Skeletal muscle tissue (tissue), 4 donors: ENCODE results near the gene NID2. TPM values are rescaled to one million over a fixed set of nuclear protein-coding genes. Genes with fewer than 3 reads are reported as not detected.

Source experiments
- H3K27ac ChIP-seq: one replicate; pipeline ENCODE4 v1.7.0; 2013; ENCODE audit warnings: mild to moderate bottlenecking, low read depth, low read length, inconsistent platforms
- H3K27me3 ChIP-seq, 3 donors: one replicate each; pipeline ENCODE4 v1.7.0; 2013; ENCODE audit warnings: low read length in 3 of 3; ENCODE audit not compliant: control insufficient read depth in 3 of 3, insufficient read depth in 3 of 3
- H3K36me3 ChIP-seq, 3 donors: one replicate each; pipeline ENCODE4 v1.7.0; 2013; ENCODE audit warnings: low read length in 3 of 3; ENCODE audit not compliant: control insufficient read depth in 3 of 3, insufficient read depth in 3 of 3
- H3K4me1 ChIP-seq, 3 donors: one replicate each; pipeline ENCODE4 v1.7.0; 2013; ENCODE audit warnings: low read length in 3 of 3, mild to moderate bottlenecking in 3 of 3; ENCODE audit not compliant: control insufficient read depth in 3 of 3, insufficient read depth in 3 of 3
- H3K4me3 ChIP-seq, 3 donors: one replicate each; pipeline ENCODE4 v1.7.0; 2013; ENCODE audit warnings: low read length in 3 of 3
- H3K9ac ChIP-seq, 3 donors: one replicate each; pipeline ENCODE4 v1.7.0; 2013; ENCODE audit warnings: low read length in 3 of 3, mild to moderate bottlenecking in 3 of 3, moderate library complexity in 2 of 3, low read depth in 1 of 3
- H3K9me3 ChIP-seq, 3 donors: one replicate each; pipeline ENCODE4 v1.7.0; 2013; ENCODE audit warnings: low read length in 3 of 3; ENCODE audit not compliant: control insufficient read depth in 3 of 3
- total RNA-seq: library from RNA; depleted of rRNA; stranded (reverse); fragments of >200 nt; gene quantifications from one replicate; pipeline ENCODE4 v1.2.3, GENCODE V29; 2014
- donor health status: Osteomylitis.

NID2 gene
- total RNA-seq, 1 donor from 2014 or later, result 76.7 TPM

DNA sequence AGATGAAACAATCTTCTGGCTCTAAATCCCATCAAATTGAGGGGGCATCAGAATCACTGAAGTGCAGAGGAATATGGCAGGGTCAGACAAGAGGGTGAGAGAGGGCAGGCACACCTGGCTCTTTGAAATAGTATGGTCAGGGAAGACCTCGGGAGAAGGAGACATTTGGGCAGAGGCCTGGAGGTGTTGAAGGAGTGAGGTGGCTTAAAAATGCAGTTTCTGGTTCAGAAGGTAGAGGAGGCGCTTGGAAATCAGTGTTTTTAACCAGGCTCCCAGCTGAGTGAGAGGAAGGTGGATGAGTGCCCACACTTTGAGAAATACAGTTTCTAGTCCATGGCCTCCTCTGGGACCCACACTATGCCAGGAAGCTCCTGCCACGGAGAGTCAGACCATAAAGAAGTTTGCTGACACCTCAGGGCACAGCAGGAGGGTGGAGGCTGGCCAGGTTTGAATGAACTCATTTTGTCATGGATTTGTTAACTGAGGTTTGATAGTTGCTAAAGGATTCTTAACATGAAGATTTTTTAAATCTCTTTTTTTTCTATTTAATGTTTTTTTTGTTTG is 20.1 kb downstream of the NID2 start:
- Histone ChIP-seq H3K27ac (no peak overlapping the region), H3K27me3 (no peaks in the 10 kb centered on the region), H3K36me3 (no peaks in the 10 kb centered on the region), H3K9me3 (no peaks in the 10 kb centered on the region), H3K9ac (no peak overlapping the region), H3K4me1 (peaks cover 15 to 44% (median 32%) of the 10 kb centered on the region in 3 donors), H3K4me3 (no peak overlapping the region)

DNA sequence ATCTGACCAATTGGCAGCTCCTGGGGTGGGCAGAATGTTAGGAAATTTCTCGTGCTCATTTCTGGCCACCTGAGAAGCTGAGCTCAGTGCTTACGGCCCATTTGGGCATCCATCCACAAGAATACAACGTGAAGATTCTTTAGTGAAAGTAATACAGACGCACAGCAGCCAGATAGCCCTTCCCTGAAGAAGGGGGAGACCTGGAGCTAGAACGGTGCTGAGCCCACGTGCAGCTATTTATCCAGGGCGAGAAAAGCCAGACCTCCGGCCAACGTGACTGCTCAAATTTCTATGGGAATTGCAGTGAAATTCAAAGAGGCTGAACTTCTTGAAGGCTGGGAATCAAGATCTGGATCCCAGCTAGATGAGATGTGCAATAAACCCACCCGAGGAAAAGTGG is 20.7 kb downstream of the NID2 start:
- H3K27ac ChIP-seq, result no peak overlapping the region
- H3K4me1 ChIP-seq, result peaks cover 13 to 45% (median 31%) of the 10 kb centered on the region in 3 donors
- no peaks in the 10 kb centered on the region for H3K9me3 ChIP-seq
- H3K9ac ChIP-seq, result no peak overlapping the region
- no peaks in the 10 kb centered on the region for H3K27me3 ChIP-seq
- peak overlapping the region in 1 of 3 donors; percentile 14 for H3K4me3 ChIP-seq
- no peaks in the 10 kb centered on the region for H3K36me3 ChIP-seq

DNA sequence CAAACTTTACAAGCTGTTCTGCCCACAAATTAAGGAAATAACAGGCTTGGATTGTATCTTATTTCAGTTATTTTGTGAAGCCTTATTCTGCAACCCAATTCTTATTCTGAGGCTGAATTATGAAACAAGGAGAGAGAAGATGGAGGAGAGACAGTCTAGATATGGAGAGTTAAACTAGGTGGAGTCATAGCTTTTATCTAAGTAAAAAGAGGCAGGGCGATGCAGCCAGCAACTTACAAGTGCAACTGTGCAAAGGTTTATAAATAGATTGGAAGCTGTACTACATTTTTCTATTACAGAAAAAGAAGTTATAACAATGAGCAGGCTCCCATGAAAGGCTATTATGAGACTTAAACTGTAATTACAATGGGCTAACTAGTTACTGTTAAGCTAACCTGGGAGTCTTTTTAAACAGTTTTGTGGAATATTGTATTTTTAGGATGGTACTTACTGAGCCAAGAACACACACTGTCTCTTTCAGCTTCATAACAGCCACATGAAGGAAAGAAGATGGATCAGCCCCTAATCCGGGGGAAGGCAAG is 22.4 kb downstream of the NID2 start:
- H3K9ac ChIP-seq, result no peak overlapping the region
- H3K4me1 ChIP-seq, result peaks cover 14 to 34% (median 24%) of the 10 kb centered on the region in 3 donors
- H3K27me3 ChIP-seq, result no peaks in the 10 kb centered on the region
- H3K4me3 ChIP-seq, result no peak overlapping the region
- H3K36me3 ChIP-seq, result peaks cover 0 to 4% (median 0%) of the 10 kb centered on the region in 3 donors
- no peak overlapping the region for H3K27ac ChIP-seq
- H3K9me3 ChIP-seq, result no peaks in the 10 kb centered on the region

DNA sequence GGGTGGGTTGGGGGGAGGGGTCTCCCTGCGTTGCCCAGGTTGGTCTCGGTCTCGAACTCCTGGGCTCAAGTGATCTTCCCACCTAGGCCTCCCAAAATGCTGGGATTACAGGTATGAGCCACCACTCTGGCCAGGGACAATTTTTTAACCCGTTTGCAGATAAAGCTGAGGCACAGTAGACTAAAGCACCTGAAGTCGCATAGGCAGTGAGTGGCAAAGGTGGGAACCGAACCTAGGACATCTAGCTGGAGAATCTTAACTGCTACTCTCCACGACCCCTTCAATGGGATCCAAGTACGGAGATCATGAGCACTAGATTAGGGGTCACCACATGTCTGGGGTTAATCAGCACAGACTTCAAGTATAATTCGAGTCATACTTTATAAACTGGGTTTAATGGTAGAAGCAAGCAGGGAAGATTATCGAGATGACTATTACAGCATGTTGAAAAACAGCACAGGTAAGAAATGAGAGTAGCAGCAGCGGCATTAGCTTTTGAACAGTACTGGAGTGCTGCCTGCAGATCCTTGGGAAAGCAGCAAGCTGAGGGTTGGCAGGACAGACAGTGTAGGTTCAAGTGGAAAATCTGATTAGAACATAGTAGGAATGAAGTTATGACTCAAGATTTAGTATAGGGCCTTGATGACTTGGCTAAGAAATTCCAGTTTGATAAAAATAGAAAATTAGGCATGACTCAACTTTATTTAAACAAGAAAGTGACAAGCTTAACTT is 23.9 kb downstream of the NID2 start:
- Histone ChIP-seq H3K9me3 (no peaks in the 10 kb centered on the region), H3K27ac (no peak overlapping the region), H3K4me1 (peaks cover 14 to 21% (median 17%) of the 10 kb centered on the region in 3 donors), H3K27me3 (no peaks in the 10 kb centered on the region), H3K36me3 (peaks cover 0 to 10% (median 2%) of the 10 kb centered on the region in 3 donors), H3K9ac (no peak overlapping the region), H3K4me3 (no peak overlapping the region)

DNA sequence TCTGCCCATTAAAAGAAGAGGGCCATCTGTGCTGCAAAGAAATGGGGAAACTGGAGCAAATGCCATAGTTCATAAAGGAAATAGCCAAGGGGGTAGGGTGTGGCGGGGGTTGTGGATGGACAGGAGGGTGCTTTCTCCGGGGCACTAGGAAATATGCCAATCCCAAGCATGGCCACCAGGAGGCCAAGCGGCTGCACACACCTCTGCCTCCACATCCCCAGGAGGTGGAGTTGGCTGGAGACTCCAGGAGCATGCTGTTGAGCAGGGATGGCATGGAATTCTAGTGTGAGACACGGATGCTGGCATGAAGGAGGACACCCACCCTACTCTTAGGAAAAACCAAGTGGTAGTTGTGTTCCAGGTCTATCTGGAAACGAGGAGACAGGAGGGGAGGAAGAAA is 25.2 kb downstream of the NID2 start:
- Histone ChIP-seq H3K9ac (no peak overlapping the region), H3K9me3 (no peaks in the 10 kb centered on the region), H3K36me3 (peaks cover 3 to 17% (median 3%) of the 10 kb centered on the region in 3 donors), H3K27me3 (no peaks in the 10 kb centered on the region), H3K27ac (no peak overlapping the region), H3K4me3 (no peak overlapping the region), H3K4me1 (peaks cover 11 to 15% (median 12%) of the 10 kb centered on the region in 3 donors)

DNA sequence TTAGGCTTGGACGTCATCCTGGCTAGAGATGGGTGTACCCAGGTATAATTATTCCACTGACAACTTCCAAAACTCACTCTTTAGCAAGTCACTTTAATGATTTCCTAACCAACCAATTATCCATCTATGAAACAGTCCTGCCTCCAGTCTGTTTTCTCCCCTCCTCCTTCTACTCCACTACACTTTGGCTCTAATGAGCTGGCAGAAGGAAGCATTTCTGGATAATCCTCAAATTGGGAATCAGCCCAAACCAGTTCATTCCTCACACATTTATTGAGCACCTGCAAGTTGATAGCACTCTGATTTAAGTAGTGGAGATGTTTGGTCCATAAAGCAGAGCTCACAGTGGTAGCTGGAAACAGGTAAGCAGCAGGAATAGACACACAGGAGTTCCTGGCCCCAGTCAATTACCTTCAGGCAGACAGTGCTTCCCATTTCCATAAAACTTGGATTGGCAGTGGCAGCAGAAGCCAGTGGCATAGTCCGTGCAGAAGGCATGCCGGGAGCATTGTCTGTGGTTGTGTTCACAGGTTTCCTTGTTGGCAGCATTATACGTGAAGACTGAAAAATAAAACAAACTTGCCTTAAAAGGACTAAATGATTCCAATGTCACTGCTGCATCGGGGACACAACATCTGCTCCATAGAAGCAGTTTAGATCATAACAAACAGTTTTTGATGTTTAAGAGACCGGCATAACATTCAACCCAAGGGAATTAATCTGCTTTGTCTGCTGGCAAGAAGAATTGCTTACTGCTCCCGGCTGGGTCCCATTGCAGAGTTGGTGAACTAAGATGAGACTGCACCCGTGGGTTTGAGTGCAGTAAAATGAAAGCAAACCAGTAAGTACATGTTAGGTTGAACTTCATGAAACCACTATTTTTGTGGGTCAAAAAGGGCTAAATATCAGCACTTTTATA is 26.2 kb downstream of the NID2 start:
- peaks cover 3 to 24% (median 4%) of the 10 kb centered on the region in 3 donors for H3K36me3 ChIP-seq
- H3K27ac ChIP-seq, result no peak overlapping the region
- H3K4me1 ChIP-seq, result peaks cover 9 to 12% (median 10%) of the 10 kb centered on the region in 3 donors
- no peaks in the 10 kb centered on the region for H3K9me3 ChIP-seq
- H3K9ac ChIP-seq, result no peak overlapping the region
- H3K4me3 ChIP-seq, result peak overlapping the region in 1 of 3 donors; percentile 4
- no peaks in the 10 kb centered on the region for H3K27me3 ChIP-seq

DNA sequence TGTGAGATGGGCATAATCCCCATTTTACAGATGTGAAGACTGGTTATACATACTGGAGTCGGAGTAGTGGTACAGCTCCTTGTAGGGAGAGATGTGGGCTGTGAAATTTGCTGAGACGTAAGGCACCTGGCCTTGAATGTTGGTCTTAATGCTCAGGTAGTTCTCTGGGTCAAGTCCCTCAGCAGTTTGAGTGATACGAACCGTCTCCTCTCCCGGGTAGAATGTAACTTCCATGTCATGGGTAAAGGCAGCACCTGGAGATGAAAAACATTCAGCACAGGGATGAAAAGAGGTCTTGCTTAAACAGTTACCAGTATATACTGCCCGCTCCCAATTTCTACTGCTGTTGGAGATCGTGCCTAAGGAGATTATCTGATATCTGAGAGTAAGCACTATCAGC is 28.3 kb downstream of the NID2 start:
- H3K9me3 ChIP-seq, result no peaks in the 10 kb centered on the region
- no peak overlapping the region for H3K9ac ChIP-seq
- H3K4me3 ChIP-seq, result no peak overlapping the region
- no peaks in the 10 kb centered on the region for H3K27me3 ChIP-seq
- H3K36me3 ChIP-seq, result peaks cover 3 to 24% (median 4%) of the 10 kb centered on the region in 3 donors
- peaks cover 9 to 12% (median 10%) of the 10 kb centered on the region in 3 donors for H3K4me1 ChIP-seq
- H3K27ac ChIP-seq, result no peak overlapping the region

DNA sequence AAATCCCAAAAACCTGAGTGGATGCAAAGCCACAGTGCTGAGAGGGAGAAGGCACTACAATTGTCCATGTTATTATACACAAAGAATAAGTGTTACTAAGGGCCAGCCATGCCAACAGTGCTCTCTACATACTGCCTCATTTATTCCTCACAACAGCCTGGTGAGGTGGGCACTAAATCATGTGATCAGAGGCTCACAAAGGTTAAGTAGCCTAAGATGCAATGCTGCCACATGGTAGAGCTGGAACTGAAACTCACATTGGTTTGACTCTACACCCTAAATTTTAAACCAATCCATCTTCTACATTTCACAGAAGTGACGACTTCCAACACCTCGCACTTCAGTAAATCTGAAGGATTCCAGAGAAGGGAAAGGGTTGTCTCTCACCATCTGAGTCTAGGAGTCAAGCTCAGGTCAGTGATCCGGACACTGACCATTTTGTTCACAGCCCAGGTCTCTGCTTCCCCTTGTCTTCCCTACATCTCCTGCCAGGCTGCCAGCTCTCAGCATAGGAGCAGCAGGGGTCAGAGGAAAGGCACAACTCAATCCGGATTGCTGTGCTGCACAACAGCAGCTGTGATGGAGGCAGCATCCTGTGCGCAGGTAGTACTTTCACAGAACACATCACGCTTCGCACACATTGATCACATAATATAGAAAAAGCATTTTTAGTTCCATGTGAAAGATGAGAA is 29.6 kb downstream of the NID2 start:
- no peak overlapping the region for H3K4me3 ChIP-seq
- H3K36me3 ChIP-seq, result peaks cover 3 to 24% (median 4%) of the 10 kb centered on the region in 3 donors
- H3K9ac ChIP-seq, result no peak overlapping the region
- no peak overlapping the region for H3K27ac ChIP-seq
- no peaks in the 10 kb centered on the region for H3K27me3 ChIP-seq
- no peaks in the 10 kb centered on the region for H3K9me3 ChIP-seq
- peaks cover 5 to 10% (median 7%) of the 10 kb centered on the region in 3 donors for H3K4me1 ChIP-seq

DNA sequence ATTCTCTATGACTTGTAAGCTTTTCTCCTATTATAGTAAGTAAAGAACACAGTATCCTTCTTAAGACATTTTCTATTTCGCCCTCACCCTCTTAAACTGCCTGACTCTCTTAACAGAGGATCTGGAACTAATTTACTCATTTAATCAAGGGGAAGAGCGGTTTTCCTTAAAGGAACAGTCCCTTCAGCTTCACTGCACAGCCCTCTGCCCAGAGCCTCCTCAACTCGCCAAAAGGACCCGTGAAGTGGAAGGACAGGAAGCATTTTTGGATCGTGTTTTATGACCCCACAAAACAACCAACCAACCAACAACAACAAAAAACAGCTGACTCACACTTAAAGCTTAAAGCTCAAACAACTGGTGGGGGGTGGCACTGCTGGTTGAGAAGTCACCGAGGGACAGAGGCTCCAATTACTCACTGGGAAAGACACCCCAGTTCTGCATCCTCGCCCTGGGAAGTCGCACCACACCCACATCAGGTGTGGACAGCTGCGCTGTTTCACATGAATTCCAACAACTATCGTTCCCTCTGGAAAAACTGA is 35.7 kb downstream of the NID2 start:
- peak overlapping the region; percentile 26 for H3K27ac ChIP-seq
- H3K4me3 ChIP-seq, result no peak overlapping the region
- peaks cover 11 to 13% (median 11%) of the 10 kb centered on the region in 3 donors for H3K4me1 ChIP-seq
- no peaks in the 10 kb centered on the region for H3K27me3 ChIP-seq
- H3K36me3 ChIP-seq, result peaks cover 0 to 4% (median 0%) of the 10 kb centered on the region in 3 donors
- H3K9me3 ChIP-seq, result no peaks in the 10 kb centered on the region
- peak overlapping the region in 1 of 3 donors; percentile 7 for H3K9ac ChIP-seq
